IMR-90 (cell line): ENCODE results near the gene CLEC4G.

Source experiments
- RCOR1 ChIP-seq: IDR thresholded peaks from 2 replicates; pipeline ENCODE4 v1.6.1; 2012; ENCODE audit warnings: mild to moderate bottlenecking, low read length, improper control_type of control experiment; ENCODE audit not compliant: insufficient replicate concordance
- TF ChIP-seq, protein P1 (sequence below): conservative IDR thresholded peaks from 2 replicates; pipeline ENCODE4 v1.5.1; 2012; ENCODE audit warnings: mild to moderate bottlenecking, low read depth, low read length, improper control_type of control experiment
- TF ChIP-seq, protein P2 (sequence below): fragments of 150-350 bp; IDR thresholded peaks from 2 replicates; pipeline ENCODE4 v1.6.1; 2017; ENCODE audit warnings: mild to moderate bottlenecking, antibody characterized with exemption, low read length, low read depth

DNA sequence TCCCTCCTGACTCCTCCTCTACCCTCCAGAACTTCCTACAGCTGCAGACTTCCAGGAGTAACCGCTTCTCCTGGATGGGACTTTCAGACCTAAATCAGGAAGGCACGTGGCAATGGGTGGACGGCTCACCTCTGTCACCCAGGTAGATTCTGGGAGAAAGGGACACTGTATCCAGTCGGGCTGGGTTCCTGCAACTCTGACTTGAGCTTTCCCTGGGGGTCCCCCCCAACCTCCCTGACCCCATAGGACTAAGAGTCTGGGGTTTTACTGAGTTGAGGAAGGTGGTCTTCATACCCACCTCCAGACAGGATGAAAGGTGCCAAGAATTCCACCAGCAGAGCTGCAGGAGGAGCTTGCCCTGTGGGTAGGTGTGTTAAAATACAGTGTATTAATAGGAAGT is 35.6 kb upstream of the CLEC4G start:
- TF ChIP-seq, protein P1, sequence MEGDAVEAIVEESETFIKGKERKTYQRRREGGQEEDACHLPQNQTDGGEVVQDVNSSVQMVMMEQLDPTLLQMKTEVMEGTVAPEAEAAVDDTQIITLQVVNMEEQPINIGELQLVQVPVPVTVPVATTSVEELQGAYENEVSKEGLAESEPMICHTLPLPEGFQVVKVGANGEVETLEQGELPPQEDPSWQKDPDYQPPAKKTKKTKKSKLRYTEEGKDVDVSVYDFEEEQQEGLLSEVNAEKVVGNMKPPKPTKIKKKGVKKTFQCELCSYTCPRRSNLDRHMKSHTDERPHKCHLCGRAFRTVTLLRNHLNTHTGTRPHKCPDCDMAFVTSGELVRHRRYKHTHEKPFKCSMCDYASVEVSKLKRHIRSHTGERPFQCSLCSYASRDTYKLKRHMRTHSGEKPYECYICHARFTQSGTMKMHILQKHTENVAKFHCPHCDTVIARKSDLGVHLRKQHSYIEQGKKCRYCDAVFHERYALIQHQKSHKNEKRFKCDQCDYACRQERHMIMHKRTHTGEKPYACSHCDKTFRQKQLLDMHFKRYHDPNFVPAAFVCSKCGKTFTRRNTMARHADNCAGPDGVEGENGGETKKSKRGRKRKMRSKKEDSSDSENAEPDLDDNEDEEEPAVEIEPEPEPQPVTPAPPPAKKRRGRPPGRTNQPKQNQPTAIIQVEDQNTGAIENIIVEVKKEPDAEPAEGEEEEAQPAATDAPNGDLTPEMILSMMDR, result no peak
- TF ChIP-seq, protein P2, sequence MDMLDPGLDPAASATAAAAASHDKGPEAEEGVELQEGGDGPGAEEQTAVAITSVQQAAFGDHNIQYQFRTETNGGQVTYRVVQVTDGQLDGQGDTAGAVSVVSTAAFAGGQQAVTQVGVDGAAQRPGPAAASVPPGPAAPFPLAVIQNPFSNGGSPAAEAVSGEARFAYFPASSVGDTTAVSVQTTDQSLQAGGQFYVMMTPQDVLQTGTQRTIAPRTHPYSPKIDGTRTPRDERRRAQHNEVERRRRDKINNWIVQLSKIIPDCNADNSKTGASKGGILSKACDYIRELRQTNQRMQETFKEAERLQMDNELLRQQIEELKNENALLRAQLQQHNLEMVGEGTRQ, result no peak
- TF ChIP-seq RCOR1, result no peak
